ENCODE measurements around the gene PCSK9. TPM values are rescaled to one million over a fixed set of nuclear protein-coding genes. Genes with fewer than 3 reads are reported as not detected.

Gene PCSK9
- total and polyA plus RNA-seq, 2 experiments from 2014 or later: 77.6 to 327 TPM

- peaks cover 12% of the 10 kb centered on the region for H3K79me2 ChIP-seq (replicated peaks; ENCODE audit: insufficient read depth)
- H3F3A ChIP-seq (replicated peaks; ENCODE audit: low read depth): no peaks in the 10 kb centered on the region
- H3K27me3 ChIP-seq (ENCODE audit: insufficient read depth): peaks cover 28% of the 10 kb centered on the region
- no peaks in the 10 kb centered on the region for H4K20me1 ChIP-seq (replicated peaks; ENCODE audit: insufficient read depth)
- Mint-ChIP-seq H3K27ac (no peak overlapping the region), H3K4me1 (peaks cover 21% of the 10 kb centered on the region), H3K36me3 (ENCODE audit: low read depth) (peaks cover 9% of the 10 kb centered on the region), H3K4me3 (no peak overlapping the region), H3K27me3 (ENCODE audit: insufficient read depth, low read depth, poor library complexity) (peaks cover 18% of the 10 kb centered on the region), H3K9me3 (peaks cover 4% of the 10 kb centered on the region)
- H2AFZ ChIP-seq: no peak overlapping the region
- no peak overlapping the region for H3K27ac ChIP-seq (ENCODE audit: low read depth)
- peaks cover 29% of the 10 kb centered on the region for H3K4me1 ChIP-seq (ENCODE audit: insufficient read depth)
- DNase-seq (ENCODE audit: low spot score) (no peak), ATAC-seq (no peak)
- H3K4me2 ChIP-seq: no peak overlapping the region
- no peak for TF ChIP-seq JUNB (IDR thresholded peaks at IDR 0.05; ENCODE audit: unreplicated experiment)
- TF ChIP-seq CREB1 (CRISPR knock-in tag; IDR thresholded peaks at IDR 0.05; ENCODE audit: low read depth): no peak
- TF ChIP-seq EZH2 (IDR thresholded peaks at IDR 0.05; ENCODE audit: low read depth, unreplicated experiment): no peak
- TF ChIP-seq ZNF462 (CRISPR knock-in tag; IDR thresholded peaks at IDR 0.05): no peak
- no peak for TF ChIP-seq NANOG (IDR thresholded peaks at IDR 0.05; ENCODE audit: borderline replicate concordance)
- no peak for TF ChIP-seq STAT1 (IDR thresholded peaks at IDR 0.05; ENCODE audit: unreplicated experiment)
- no peak for TF ChIP-seq CTCF (conservative IDR thresholded peaks at IDR 0.05; ENCODE audit: low read depth in 2 of 2)
- TF ChIP-seq POLR2AphosphoS5 (IDR thresholded peaks at IDR 0.05; ENCODE audit: low read depth): no peak
- TF ChIP-seq EZH2phosphoT487 (IDR thresholded peaks at IDR 0.05; ENCODE audit: unreplicated experiment): no peak
- TF ChIP-seq ZNF331 (CRISPR knock-in tag; IDR thresholded peaks at IDR 0.05; ENCODE audit: low read depth): no peak
- H3K4me3 ChIP-seq: no peak overlapping the region
- peaks cover 7% of the 10 kb centered on the region; the same call in 1 of the 2 replicates for H3K9me2 ChIP-seq (ENCODE audit: insufficient read depth)
- no peaks in the 10 kb centered on the region for H3K36me3 ChIP-seq (ENCODE audit: insufficient read depth)
Observed at GRCh38 chr1:55034476-55035133, 4.7 kb upstream of the PCSK9 start.
